Stomach (tissue), 4 donors: ENCODE results near the gene PDE3A.

ENCODE experiments used
- CTCF ChIP-seq, 7 experiments: fragments of 450-650 bp in 4 of 7; fragments of 200-600 bp in 3 of 7; sonication (generic) in 3 of 7; IDR thresholded peaks; one replicate each; pipeline ENCODE4 v1.5.1; 2016 to 2019; ENCODE audit warnings: antibody characterized with exemption in 7 of 7, control low read depth in 2 of 7, mild to moderate bottlenecking in 1 of 7
- EP300 ChIP-seq: sonication (generic); formaldehyde crosslinking; IDR thresholded peaks from one replicate; pipeline ENCODE4 v1.6.1; 2017; ENCODE audit warnings: antibody characterized with exemption
- POLR2A ChIP-seq, 4 donors: fragments of 450-650 bp; IDR thresholded peaks; one replicate each; pipeline ENCODE4 v1.6.1; 2016; ENCODE audit warnings: antibody characterized with exemption in 4 of 4, control low read depth in 2 of 4, mild to moderate bottlenecking in 1 of 4, moderate library complexity in 1 of 4
- POLR2AphosphoS5 ChIP-seq, 3 donors: sonication (generic); formaldehyde crosslinking; IDR thresholded peaks; one replicate each; pipeline ENCODE4 v1.6.1; 2016; ENCODE audit warnings: antibody characterized with exemption in 3 of 3

- no peak for TF ChIP-seq CTCF (IDR thresholded peaks at IDR 0.05)
- TF ChIP-seq POLR2A (IDR thresholded peaks at IDR 0.05): no peak
- no peak for TF ChIP-seq POLR2AphosphoS5 (IDR thresholded peaks at IDR 0.05)
- TF ChIP-seq EP300: no peak
These were observed 12.3 kb upstream of the PDE3A start for GRCh38 chr12:20356048-20356447.
